Lung (tissue), 12 donors: ENCODE data around the gene ITGA11. TPM values are rescaled to one million over a fixed set of nuclear protein-coding genes. Genes with fewer than 3 reads are reported as not detected.

ENCODE experiments used
- ATAC-seq: fragments of 200-7000 bp; cut with Tn5 transposase; one replicate; pipeline ENCODE4 v1.9.1; 2020; ENCODE audit warnings: moderate number of reproducible peaks; ENCODE audit not compliant: insufficient read depth, low FRiP score
- DNase-seq, 3 donors: peaks; one replicate each; pipeline ENCODE4 v3.0.0-alpha.2; 2013 to 2017
- H3K27ac ChIP-seq, 2 donors: one replicate each; pipeline ENCODE4 v1.5.1; 2013; ENCODE audit warnings: mild to moderate bottlenecking in 2 of 2, moderate library complexity in 2 of 2, control low read depth in 1 of 2, inconsistent platforms in 1 of 2, low read depth in 1 of 2, low read length in 1 of 2
- H3K27me3 ChIP-seq, 3 donors: one replicate each; pipeline ENCODE4 v1.5.1; 2013; ENCODE audit warnings: low read length in 2 of 3; ENCODE audit not compliant: control insufficient read depth in 3 of 3, insufficient read depth in 3 of 3
- H3K36me3 ChIP-seq, 4 donors: one replicate each; pipeline ENCODE4 v1.5.1; 2013; ENCODE audit warnings: low read length in 4 of 4, mild to moderate bottlenecking in 1 of 4, moderate library complexity in 1 of 4; ENCODE audit not compliant: control insufficient read depth in 4 of 4, insufficient read depth in 4 of 4
- H3K4me1 ChIP-seq, 5 donors: one replicate each; pipeline ENCODE4 v1.5.1; 2013; ENCODE audit warnings: low read length in 5 of 5, mild to moderate bottlenecking in 2 of 5, moderate library complexity in 1 of 5; ENCODE audit not compliant: control insufficient read depth in 5 of 5, insufficient read depth in 5 of 5
- H3K4me3 ChIP-seq: one replicate; pipeline ENCODE4 v1.5.1; 2013; ENCODE audit warnings: mild to moderate bottlenecking, control low read depth, moderate library complexity
- H3K9ac ChIP-seq, 2 donors: one replicate each; pipeline ENCODE4 v1.5.1; 2013; ENCODE audit warnings: low read length in 2 of 2, control low read depth in 1 of 2; ENCODE audit not compliant: insufficient read depth in 1 of 2
- H3K9me3 ChIP-seq, 4 donors: one replicate each; pipeline ENCODE4 v1.5.1; 2013; ENCODE audit warnings: low read length in 3 of 4, mild to moderate bottlenecking in 1 of 4, moderate library complexity in 1 of 4; ENCODE audit not compliant: control insufficient read depth in 4 of 4, insufficient read depth in 3 of 4
- CTCF ChIP-seq: IDR thresholded peaks from 2 replicates; pipeline ENCODE4 v1.5.1; 2012; ENCODE audit warnings: mild to moderate bottlenecking; ENCODE audit errors: control extremely low read depth, extremely low read depth
- WGBS, 2 donors: extraction: QIAGEN DNeasy Blood & Tissue Kit; methylation state at CpG; one replicate each; pipeline ENCODE4 v1.1.7; 2013; 5-methylcytosine and 5-hydroxymethylcytosine counted together
- polyA plus RNA-seq, 2 donors: library from polyadenylated mRNA; stranded (reverse); fragments of 200-250 nt; gene quantifications; one replicate each; pipeline ENCODE4 v1.2.1, GENCODE V29; 2013
- total RNA-seq, 2 donors: library from RNA; depleted of rRNA in 1 of 2; stranded (reverse); fragments of >200 nt in 1 of 2; gene quantifications; one replicate each; pipeline ENCODE4 v1.2.1, GENCODE V29; 2014 to 2021
- donor health status: control.
- donor health status: control.
- donor health status: Bipolar disorder and iron deficiency.
- donor health status: healthy.
- donor health status: DM: yes; HTN: yes; CAD: no.

Gene ITGA11
- total and polyA plus RNA-seq, 4 donors: 0.35 to 1.8 (median 1.0) TPM

GRCh38 chr15:68372291-68372811, 59.6 kb downstream of the ITGA11 start:
- no peaks in the 10 kb centered on the region for H3K9me3 ChIP-seq
- no peak overlapping the region for H3K9ac ChIP-seq
- H3K36me3 ChIP-seq: no peaks in the 10 kb centered on the region
- WGBS, 2 donors: 89% methylated on average over 12 of the region's 12 CpGs
- DNase-seq (peak in 1 of 3 donors; percentile 34), ATAC-seq (no peak)
- H3K27me3 ChIP-seq: no peaks in the 10 kb centered on the region
- no peak overlapping the region for H3K27ac ChIP-seq
- TF ChIP-seq CTCF: no peak
- H3K4me1 ChIP-seq: peaks cover 0 to 9% (median 4%) of the 10 kb centered on the region in 5 donors
- no peak overlapping the region for H3K4me3 ChIP-seq

GRCh38 chr15:68371851-68372250, 60.1 kb downstream of the ITGA11 start:
- Histone ChIP-seq H3K9ac (no peak overlapping the region), H3K9me3 (no peaks in the 10 kb centered on the region), H3K4me3 (no peak overlapping the region), H3K36me3 (no peaks in the 10 kb centered on the region), H3K27me3 (no peaks in the 10 kb centered on the region), H3K27ac (no peak overlapping the region), H3K4me1 (peaks cover 0 to 9% (median 4%) of the 10 kb centered on the region in 5 donors)
- TF ChIP-seq CTCF: no peak
- WGBS, 2 donors: 93 to 96% methylated on average over 4 of the region's 4 CpGs
- ATAC-seq (no peak), DNase-seq (no peak)

GRCh38 chr15:68371160-68371559, 60.8 kb downstream of the ITGA11 start:
- DNase-seq (no peak), ATAC-seq (no peak)
- Histone ChIP-seq H3K36me3 (no peaks in the 10 kb centered on the region), H3K27me3 (no peaks in the 10 kb centered on the region), H3K4me3 (no peak overlapping the region), H3K4me1 (peaks cover 0 to 12% (median 4%) of the 10 kb centered on the region in 5 donors), H3K9me3 (no peaks in the 10 kb centered on the region), H3K9ac (no peak overlapping the region), H3K27ac (no peak overlapping the region)
- WGBS, 2 donors: 68 to 73% methylated on average over 6 of the region's 6 CpGs
- TF ChIP-seq CTCF: no peak

GRCh38 chr15:68370768-68371151, 61.2 kb downstream of the ITGA11 start:
- Histone ChIP-seq H3K9me3 (no peaks in the 10 kb centered on the region), H3K36me3 (no peaks in the 10 kb centered on the region), H3K9ac (no peak overlapping the region), H3K4me3 (no peak overlapping the region), H3K4me1 (peaks cover 0 to 13% (median 4%) of the 10 kb centered on the region in 5 donors), H3K27ac (no peak overlapping the region), H3K27me3 (no peaks in the 10 kb centered on the region)
- ATAC-seq: no peak
- no peak for TF ChIP-seq CTCF
- 87 to 94% methylated on average over 9 of the region's 9 CpGs for WGBS, 2 donors
- DNase-seq: no peak
